ENCODE results near the gene SLC6A19. TPM values are rescaled to one million over a fixed set of nuclear protein-coding genes. Genes with fewer than 3 reads are reported as not detected.
A peak's percentile ranks its signal among the peaks of the same experiment; 100 is the strongest.

The SLC6A19 gene
- total and polyA plus RNA-seq, 2 of the 13 experiments (the other 11 are each of a cell fraction or from before 2014, with no cell fraction given) = 0.02 TPM; not detected in 1

GRCh38 chr5:1167728-1168709, 33.4 kb upstream of the SLC6A19 start (continued):
- no peak for TF ChIP-seq ZNF597 (CRISPR knock-in tag; IDR thresholded peaks at IDR 0.05)
- TF ChIP-seq MLLT10 (CRISPR knock-in tag; IDR thresholded peaks at IDR 0.05) = no peak
- no peak for TF ChIP-seq NFIC (IDR thresholded peaks at IDR 0.05; ENCODE audit: low read length)
- TF ChIP-seq NFYB (CRISPR knock-in tag; IDR thresholded peaks at IDR 0.05) = no peak
- TF ChIP-seq MLXIP (CRISPR knock-in tag; IDR thresholded peaks at IDR 0.05; ENCODE audit: borderline replicate concordance) = no peak
- peak; percentile 89 for TF ChIP-seq SMC3 (IDR thresholded peaks at IDR 0.05; ENCODE audit: low read length)
- TF ChIP-seq TAF15 (IDR thresholded peaks at IDR 0.05; ENCODE audit: low read depth, low read length, poor library complexity, severe bottlenecking) = no peak
- TF ChIP-seq TFDP2 (CRISPR knock-in tag; IDR thresholded peaks at IDR 0.05) = no peak
- no peak for TF ChIP-seq SRSF1 (optimal IDR thresholded peaks at IDR 0.05; ENCODE audit: low read depth, low read length)
- no peak for TF ChIP-seq SIN3B (IDR thresholded peaks at IDR 0.05; ENCODE audit: low read length)
- no peak for TF ChIP-seq ZNF547 (CRISPR knock-in tag; IDR thresholded peaks at IDR 0.05)
- TF ChIP-seq ZNF329 (CRISPR knock-in tag; IDR thresholded peaks at IDR 0.05; ENCODE audit: low read depth) = no peak
- no peak for TF ChIP-seq ZNF33B (CRISPR knock-in tag; IDR thresholded peaks at IDR 0.05)
- no peak for TF ChIP-seq HMG20A (CRISPR knock-in tag; IDR thresholded peaks at IDR 0.05; ENCODE audit: borderline replicate concordance)
- TF ChIP-seq JDP2 (CRISPR knock-in tag; IDR thresholded peaks at IDR 0.05; ENCODE audit: borderline replicate concordance) = no peak
- no peak for TF ChIP-seq PPARG (CRISPR knock-in tag; conservative IDR thresholded peaks at IDR 0.05)
- TF ChIP-seq ZNF576 (CRISPR knock-in tag; IDR thresholded peaks at IDR 0.05) = peak; percentile 74; the same call in 1 of the 2 replicates
- TF ChIP-seq ZNF605 (CRISPR knock-in tag; IDR thresholded peaks at IDR 0.05) = 0 out of 2 replicates have a peak, but pooled peaks have one; percentile 22
- no peak for TF ChIP-seq RORA (CRISPR knock-in tag; IDR thresholded peaks at IDR 0.05)
- no peak for TF ChIP-seq ZNF549 (CRISPR knock-in tag; IDR thresholded peaks at IDR 0.05)
- TF ChIP-seq SMARCE1 (IDR thresholded peaks at IDR 0.05; ENCODE audit: borderline replicate concordance) = no peak
- TF ChIP-seq LCORL (IDR thresholded peaks at IDR 0.05) = no peak
- peak; percentile 58; the same call in 1 of the 2 replicates for TF ChIP-seq LCORL (CRISPR knock-in tag; IDR thresholded peaks at IDR 0.05)
- TF ChIP-seq HNRNPL (IDR thresholded peaks at IDR 0.05; ENCODE audit: low read depth, low read length) = peak; percentile 37; the same call in 1 of the 2 replicates

All from HepG2 (cell line).